Cardiac fibroblast (primary cell): ENCODE results near the gene GLDC.

Source experiments
- DNase-seq, 2 donors: peaks; one replicate each; pipeline versions ENCODE4 v3.0.0 to v3.0.0-alpha.2; 2010; ENCODE audit warnings: low read depth in 2 of 2
- H3K4me3 ChIP-seq, 2 donors: replicated peaks in 1 of 2; 1 replicate in 1 of 2; 2 replicates in 1 of 2; pipeline ENCODE4 v1.5.1; 2011; ENCODE audit warnings: low read depth in 2 of 2, low read length in 2 of 2, mild to moderate bottlenecking in 2 of 2, moderate library complexity in 1 of 2
- TF ChIP-seq, protein P1 (sequence below): IDR thresholded peaks from one replicate; pipeline ENCODE4 v1.5.1; 2011; ENCODE audit warnings: low read depth, mild to moderate bottlenecking, low read length, inconsistent platforms

The GLDC gene

GRCh38 chr9:6502399-6502798 is 143.1 kb downstream of the GLDC start:
- TF ChIP-seq, protein P1, sequence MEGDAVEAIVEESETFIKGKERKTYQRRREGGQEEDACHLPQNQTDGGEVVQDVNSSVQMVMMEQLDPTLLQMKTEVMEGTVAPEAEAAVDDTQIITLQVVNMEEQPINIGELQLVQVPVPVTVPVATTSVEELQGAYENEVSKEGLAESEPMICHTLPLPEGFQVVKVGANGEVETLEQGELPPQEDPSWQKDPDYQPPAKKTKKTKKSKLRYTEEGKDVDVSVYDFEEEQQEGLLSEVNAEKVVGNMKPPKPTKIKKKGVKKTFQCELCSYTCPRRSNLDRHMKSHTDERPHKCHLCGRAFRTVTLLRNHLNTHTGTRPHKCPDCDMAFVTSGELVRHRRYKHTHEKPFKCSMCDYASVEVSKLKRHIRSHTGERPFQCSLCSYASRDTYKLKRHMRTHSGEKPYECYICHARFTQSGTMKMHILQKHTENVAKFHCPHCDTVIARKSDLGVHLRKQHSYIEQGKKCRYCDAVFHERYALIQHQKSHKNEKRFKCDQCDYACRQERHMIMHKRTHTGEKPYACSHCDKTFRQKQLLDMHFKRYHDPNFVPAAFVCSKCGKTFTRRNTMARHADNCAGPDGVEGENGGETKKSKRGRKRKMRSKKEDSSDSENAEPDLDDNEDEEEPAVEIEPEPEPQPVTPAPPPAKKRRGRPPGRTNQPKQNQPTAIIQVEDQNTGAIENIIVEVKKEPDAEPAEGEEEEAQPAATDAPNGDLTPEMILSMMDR = no peak
- H3K4me3 ChIP-seq = no peak overlapping the region
- peak in 1 of 2 donors; percentile 37 for DNase-seq

GRCh38 chr9:6501526-6502210 is 143.9 kb downstream of the GLDC start:
- TF ChIP-seq, protein P1 = no peak
- H3K4me3 ChIP-seq = no peak overlapping the region
- DNase-seq = no peak

DNA sequence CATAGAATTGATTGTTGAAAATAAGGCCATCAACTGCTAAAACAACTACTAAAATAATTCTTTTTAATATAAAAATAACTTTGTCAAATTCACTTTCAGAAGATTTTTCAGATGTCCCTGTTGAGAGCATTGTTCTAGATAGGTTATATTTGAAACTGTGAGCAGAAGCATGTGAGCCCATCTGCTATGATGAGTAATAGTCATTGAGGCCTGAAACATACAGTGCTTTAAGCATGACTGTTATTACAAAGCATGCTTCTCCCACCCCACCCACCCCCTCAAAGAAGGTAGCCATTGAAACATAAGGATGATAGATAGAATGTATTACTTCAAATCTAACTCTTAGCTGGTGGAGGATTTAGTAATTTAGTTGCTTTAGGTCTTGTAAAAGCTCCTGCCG is 146.5 kb downstream of the GLDC start:
- TF ChIP-seq, protein P1 = no peak
- no peak overlapping the region for H3K4me3 ChIP-seq
- DNase-seq = peak in 1 of 2 donors; percentile 79

- H3K4me3 ChIP-seq = no peak overlapping the region
- TF ChIP-seq, protein P1 = no peak
- DNase-seq = no peak
Measured at GRCh38 chr9:6495466-6495865, 150.1 kb downstream of the GLDC start.

GRCh38 chr9:6490863-6491262 is 154.7 kb downstream of the GLDC start:
- no peak for DNase-seq
- H3K4me3 ChIP-seq = no peak overlapping the region
- TF ChIP-seq, protein P1 = no peak

DNA sequence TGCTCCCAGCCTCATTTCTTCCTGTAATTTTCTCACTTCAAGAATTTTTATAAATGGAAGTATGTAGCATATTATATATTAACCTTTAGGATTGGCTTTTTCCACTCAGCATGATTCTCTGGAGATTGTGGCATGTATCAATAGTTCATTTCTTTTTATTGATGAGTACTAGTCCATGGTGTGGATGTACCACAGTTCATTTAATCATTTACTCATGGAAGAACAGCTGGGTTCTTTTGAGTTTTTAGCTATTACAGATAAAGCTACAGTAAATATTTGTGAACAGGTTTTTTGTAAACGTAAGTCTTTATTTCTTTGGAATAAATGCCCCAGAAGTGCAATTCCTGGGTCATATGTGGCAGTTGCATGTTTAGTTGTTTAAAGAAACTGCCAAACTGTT is 156.4 kb downstream of the GLDC start:
- TF ChIP-seq, protein P1 = no peak
- H3K4me3 ChIP-seq = no peak overlapping the region
- no peak for DNase-seq

DNA sequence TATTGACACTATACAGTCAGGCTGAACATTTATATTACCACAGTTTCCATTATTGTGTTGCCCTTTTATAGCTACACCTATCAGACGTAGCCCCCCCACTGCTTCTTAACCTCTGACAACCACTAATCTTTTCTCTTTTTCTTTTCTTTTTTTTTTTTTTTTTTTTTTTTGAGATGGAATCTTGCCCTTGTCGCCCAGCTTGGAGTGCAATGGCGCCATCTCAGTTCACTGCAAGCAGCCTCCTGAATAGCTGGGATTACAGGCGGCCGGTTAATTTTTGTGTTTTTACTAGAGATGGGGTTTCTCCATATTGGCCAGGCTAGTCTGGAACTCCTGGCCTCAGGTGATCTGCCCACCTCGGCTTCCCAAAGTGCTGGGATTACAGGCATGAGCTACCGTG is 157.1 kb downstream of the GLDC start:
- DNase-seq = no peak
- TF ChIP-seq, protein P1 = peak; percentile 6
- no peak overlapping the region for H3K4me3 ChIP-seq
